HepG2 (cell line): ENCODE data around the gene KDM3B.

Source experiments
- CTCF ChIP-seq: sonication (generic); formaldehyde crosslinking; IDR thresholded peaks from 2 replicates; pipeline ENCODE4 v1.5.0; 2020; ENCODE audit warnings: mild to moderate bottlenecking, missing genetic modification reagents, moderate library complexity
- GTF2F1 ChIP-seq: fragments of 150-350 bp; IDR thresholded peaks from 2 replicates; pipeline ENCODE4 v1.6.1; 2014; ENCODE audit warnings: low read length
- HOXA7 ChIP-seq: sonication (generic); formaldehyde crosslinking; IDR thresholded peaks from 2 replicates; pipeline ENCODE4 v1.8.1; 2022; ENCODE audit warnings: mild to moderate bottlenecking, missing genetic modification reagents, moderate library complexity
- POLR2A ChIP-seq, 2 experiments: IDR thresholded peaks; 2 replicates each; pipeline ENCODE4 v1.6.1; 2011; ENCODE audit warnings: low read depth in 2 of 2, low read length in 2 of 2, mild to moderate bottlenecking in 1 of 2, moderate library complexity in 1 of 2; ENCODE audit not compliant: insufficient read depth in 1 of 2
- RBFOX2 ChIP-seq: fragments of 200-400 bp; formaldehyde crosslinking; IDR thresholded peaks from 2 replicates; pipeline ENCODE4 v1.6.1; 2017; ENCODE audit warnings: low read depth, mild to moderate bottlenecking, low read length
- ZNF513 ChIP-seq: sonication (generic); formaldehyde crosslinking; conservative IDR thresholded peaks from 2 replicates; pipeline ENCODE4 v1.5.0; 2020; ENCODE audit warnings: missing genetic modification reagents
- ZNF563 ChIP-seq: sonication (generic); formaldehyde crosslinking; IDR thresholded peaks from 2 replicates; pipeline ENCODE4 v1.8.0; 2022; ENCODE audit warnings: mild to moderate bottlenecking, moderate library complexity, missing genetic modification reagents
- TF ChIP-seq, protein P1 (sequence below): sonication (generic); formaldehyde crosslinking; IDR thresholded peaks from 2 replicates; pipeline ENCODE4 v1.8.0; 2023; ENCODE audit warnings: mild to moderate bottlenecking, missing genetic modification reagents

- no peak for TF ChIP-seq CTCF
- no peak for TF ChIP-seq POLR2A (IDR thresholded peaks at IDR 0.05; ENCODE audit: insufficient read depth in 1 of 2, low read depth in 2 of 2, low read length in 2 of 2)
- TF ChIP-seq, protein P1, sequence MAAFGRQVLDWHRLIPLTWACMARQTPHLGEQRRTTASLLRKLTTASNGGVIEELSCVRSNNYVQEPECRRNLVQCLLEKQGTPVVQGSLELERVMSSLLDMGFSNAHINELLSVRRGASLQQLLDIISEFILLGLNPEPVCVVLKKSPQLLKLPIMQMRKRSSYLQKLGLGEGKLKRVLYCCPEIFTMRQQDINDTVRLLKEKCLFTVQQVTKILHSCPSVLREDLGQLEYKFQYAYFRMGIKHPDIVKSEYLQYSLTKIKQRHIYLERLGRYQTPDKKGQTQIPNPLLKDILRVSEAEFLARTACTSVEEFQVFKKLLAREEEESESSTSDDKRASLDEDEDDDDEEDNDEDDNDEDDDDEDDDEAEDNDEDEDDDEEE (CRISPR knock-in tag), result no peak
- no peak for TF ChIP-seq ZNF563
- no peak for TF ChIP-seq RBFOX2
- TF ChIP-seq GTF2F1, result no peak
- TF ChIP-seq HOXA7, result no peak
- no peak for TF ChIP-seq ZNF513
Measured at GRCh38 chr5:138371454-138371853, 19.0 kb downstream of the KDM3B start.
